Mesenteric fat pad (tissue), 1 donor: Measurements from ENCODE around the gene ADAMTS9. TPM values are rescaled to one million over a fixed set of nuclear protein-coding genes. Genes with fewer than 3 reads are reported as not detected.

ENCODE experiments used
- DNase-seq: peaks from one replicate; pipeline ENCODE4 v3.0.0-alpha.2; 2020; ENCODE audit warnings: low spot score
- total RNA-seq: library from RNA; stranded (reverse); fragmentation: NEBNext Ultra II Directional; extraction: Animal tissue kit (Norgen Biotek cat#: 25700); gene quantifications from one replicate; pipeline ENCODE4 v1.2.1, GENCODE V29; 2021
- donor health status: DM: yes; HTN: yes; CAD: no.

ADAMTS9 gene
- total RNA-seq, 1 donor from 2014 or later = 273 TPM

GRCh38 chr3:64495121-64495780, 192.5 kb downstream of the ADAMTS9 start:
- no peak for DNase-seq

GRCh38 chr3:64494526-64494925, 193.3 kb downstream of the ADAMTS9 start:
- DNase-seq = no peak

GRCh38 chr3:64493149-64493548, 194.7 kb downstream of the ADAMTS9 start:
- no peak for DNase-seq

- no peak for DNase-seq
These were observed 196.0 kb downstream of the ADAMTS9 start for GRCh38 chr3:64491843-64492242.

- DNase-seq = no peak
These were observed 197.5 kb downstream of the ADAMTS9 start for GRCh38 chr3:64490180-64490724.

GRCh38 chr3:64489361-64490044, 198.3 kb downstream of the ADAMTS9 start:
- DNase-seq = no peak

- DNase-seq = no peak
These were observed 198.9 kb downstream of the ADAMTS9 start for GRCh38 chr3:64488939-64489338.

GRCh38 chr3:64484289-64484992, 203.4 kb downstream of the ADAMTS9 start:
- no peak for DNase-seq

GRCh38 chr3:64483467-64483866, 204.3 kb downstream of the ADAMTS9 start:
- DNase-seq = no peak

- DNase-seq = no peak
These were observed 212.8 kb downstream of the ADAMTS9 start for GRCh38 chr3:64475037-64475436.

GRCh38 chr3:64473466-64473865, 214.3 kb downstream of the ADAMTS9 start:
- DNase-seq = no peak

- no peak for DNase-seq
These were observed 217.4 kb downstream of the ADAMTS9 start for GRCh38 chr3:64470436-64470835.

- no peak for DNase-seq
These were observed 220.4 kb downstream of the ADAMTS9 start for GRCh38 chr3:64467255-64467944.
